Activated CD8-positive, alpha-beta memory T cell treated with anti-CD3 and anti-CD28 coated beads for 24 hours (primary cell): ENCODE data around the gene EEF2KMT.
"Not testable (repeated sequence)": the region's sequence is repeated elsewhere in the genome, so short reads cannot be mapped to it uniquely, and the experiment has no call there.

Experiments used
- DNase-seq: peaks from one replicate; pipeline ENCODE4 v3.0.0-alpha.2; 2020

Gene EEF2KMT

GRCh38 chr16:5069048-5069447, 28.5 kb downstream of the EEF2KMT start:
- DNase-seq = no peak

GRCh38 chr16:5066511-5066910, 31.1 kb downstream of the EEF2KMT start:
- DNase-seq = no peak

- no peak for DNase-seq
Measured at GRCh38 chr16:5065813-5066212, 31.8 kb downstream of the EEF2KMT start, which contains the start of gene C16orf89. Gene C16orf89 (minus strand): TSS chr16:5065956. CDS start chr16:5065908, 48 bp downstream.

- DNase-seq = no peak
Measured at GRCh38 chr16:5065326-5065725, 32.3 kb downstream of the EEF2KMT start.

GRCh38 chr16:5064915-5065314, 32.7 kb downstream of the EEF2KMT start:
- DNase-seq = no peak

- no peak for DNase-seq
Measured at GRCh38 chr16:5062790-5063765, 34.5 kb downstream of the EEF2KMT start.

GRCh38 chr16:5062051-5062450, 35.5 kb downstream of the EEF2KMT start:
- DNase-seq = no peak

- no peak for DNase-seq
Measured at GRCh38 chr16:5060073-5060641, 37.4 kb downstream of the EEF2KMT start.

- no peak for DNase-seq
Measured at GRCh38 chr16:5059386-5060072, 38.1 kb downstream of the EEF2KMT start.

- no peak for DNase-seq
Measured at GRCh38 chr16:5058476-5058875, 39.1 kb downstream of the EEF2KMT start.

- peak; percentile 70 for DNase-seq
Measured at GRCh38 chr16:5056352-5056751, 41.2 kb downstream of the EEF2KMT start.

- no peak for DNase-seq
Measured at GRCh38 chr16:5054876-5055865, 42.4 kb downstream of the EEF2KMT start.

GRCh38 chr16:5046914-5047313, 50.7 kb downstream of the EEF2KMT start:
- DNase-seq = no peak

GRCh38 chr16:5045499-5046115, 52.0 kb downstream of the EEF2KMT start:
- no peak for DNase-seq

GRCh38 chr16:5044581-5044980, 53.0 kb downstream of the EEF2KMT start:
- not testable (repeated sequence) for DNase-seq

GRCh38 chr16:5044011-5044540, 53.5 kb downstream of the EEF2KMT start:
- no peak for DNase-seq

GRCh38 chr16:5042574-5043171, 54.9 kb downstream of the EEF2KMT start:
- DNase-seq = no peak

GRCh38 chr16:5041600-5042133, 55.9 kb downstream of the EEF2KMT start:
- no peak for DNase-seq

GRCh38 chr16:5040451-5040850, 57.1 kb downstream of the EEF2KMT start:
- no peak for DNase-seq

GRCh38 chr16:5036228-5037156, 61.1 kb downstream of the EEF2KMT start:
- no peak for DNase-seq
